PFSK-1 (cell line): ENCODE measurements around the gene SMARCA4.

ENCODE experiments used
- FOXP2 ChIP-seq: optimal IDR thresholded peaks from 2 replicates; pipeline ENCODE3; 2011; ENCODE audit warnings: borderline replicate concordance, control low read depth, inconsistent platforms; ENCODE audit not compliant: insufficient read depth; ENCODE audit errors: extremely low read length, extremely low read depth
- POLR2AphosphoS5 ChIP-seq: IDR thresholded peaks from 2 replicates; pipeline ENCODE4 v1.6.1; 2012; ENCODE audit warnings: low read depth, mild to moderate bottlenecking, control low read depth, low read length, moderate library complexity
- REST ChIP-seq, 2 experiments: IDR thresholded peaks; 2 replicates each; pipeline versions ENCODE4 v1.6.1 to v1.8.0; 2011 to 2012; ENCODE audit warnings: low read depth in 2 of 2, low read length in 2 of 2, control low read depth in 1 of 2, inconsistent platforms in 1 of 2, mild to moderate bottlenecking in 1 of 2, moderate library complexity in 1 of 2; ENCODE audit not compliant: insufficient read depth in 1 of 2
- SIN3A ChIP-seq: IDR thresholded peaks from 2 replicates; pipeline ENCODE4 v1.6.1; 2012; ENCODE audit warnings: mild to moderate bottlenecking, low read length, moderate library complexity, borderline replicate concordance; ENCODE audit not compliant: insufficient read depth
- TAF1 ChIP-seq: IDR thresholded peaks from 2 replicates; pipeline ENCODE4 v1.6.1; 2012; ENCODE audit warnings: low read length, control low read depth, borderline replicate concordance; ENCODE audit not compliant: insufficient read depth

Gene SMARCA4

DNA sequence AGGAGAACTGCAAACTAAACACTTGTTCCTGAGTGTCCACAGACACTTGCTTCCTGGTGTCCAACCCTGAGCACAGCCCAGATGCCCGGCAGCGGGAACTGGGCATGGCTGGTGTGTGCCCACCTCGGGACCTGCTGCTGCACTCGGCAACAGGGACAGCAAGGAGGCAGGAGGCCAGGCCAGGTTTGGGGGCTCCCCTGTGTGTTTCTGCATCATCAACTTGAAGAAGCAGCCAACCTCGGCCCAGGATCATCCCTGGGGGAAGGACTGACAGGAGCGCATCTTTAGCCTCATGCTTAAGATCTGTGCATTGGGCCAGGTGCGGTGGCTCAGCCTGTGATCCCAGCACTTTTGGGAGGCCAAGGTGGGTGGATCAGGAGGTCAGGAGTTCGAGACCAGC is 93.4 kb downstream of the SMARCA4 start:
- TF ChIP-seq FOXP2, result no peak
- TF ChIP-seq SIN3A, result no peak
- TF ChIP-seq TAF1, result no peak
- TF ChIP-seq POLR2AphosphoS5, result no peak

DNA sequence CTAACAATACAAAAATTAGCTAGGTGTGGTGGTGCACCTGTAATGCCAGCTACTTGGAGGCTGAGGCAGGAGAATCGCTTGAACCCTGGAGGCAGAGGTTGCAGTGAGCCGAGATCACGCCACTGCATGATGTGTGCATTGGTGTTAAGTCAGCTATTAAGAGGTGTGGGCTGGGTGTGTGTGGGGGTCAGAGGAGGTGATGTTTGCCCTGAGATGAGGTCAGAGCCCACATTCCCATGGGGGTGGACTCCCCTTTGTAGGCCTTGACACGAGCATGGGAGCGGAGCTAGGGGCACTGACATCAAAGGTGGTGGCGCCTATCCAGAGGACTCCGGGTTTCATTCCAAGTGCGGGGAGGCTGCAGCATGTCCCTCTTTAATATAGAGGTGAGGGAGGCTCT is 93.8 kb downstream of the SMARCA4 start:
- TF ChIP-seq REST (IDR thresholded peaks at IDR 0.05; ENCODE audit: insufficient read depth in 1 of 2, low read depth in 2 of 2, low read length in 2 of 2) (no peak), SIN3A (no peak), FOXP2 (no peak), POLR2AphosphoS5 (no peak), TAF1 (no peak)

DNA sequence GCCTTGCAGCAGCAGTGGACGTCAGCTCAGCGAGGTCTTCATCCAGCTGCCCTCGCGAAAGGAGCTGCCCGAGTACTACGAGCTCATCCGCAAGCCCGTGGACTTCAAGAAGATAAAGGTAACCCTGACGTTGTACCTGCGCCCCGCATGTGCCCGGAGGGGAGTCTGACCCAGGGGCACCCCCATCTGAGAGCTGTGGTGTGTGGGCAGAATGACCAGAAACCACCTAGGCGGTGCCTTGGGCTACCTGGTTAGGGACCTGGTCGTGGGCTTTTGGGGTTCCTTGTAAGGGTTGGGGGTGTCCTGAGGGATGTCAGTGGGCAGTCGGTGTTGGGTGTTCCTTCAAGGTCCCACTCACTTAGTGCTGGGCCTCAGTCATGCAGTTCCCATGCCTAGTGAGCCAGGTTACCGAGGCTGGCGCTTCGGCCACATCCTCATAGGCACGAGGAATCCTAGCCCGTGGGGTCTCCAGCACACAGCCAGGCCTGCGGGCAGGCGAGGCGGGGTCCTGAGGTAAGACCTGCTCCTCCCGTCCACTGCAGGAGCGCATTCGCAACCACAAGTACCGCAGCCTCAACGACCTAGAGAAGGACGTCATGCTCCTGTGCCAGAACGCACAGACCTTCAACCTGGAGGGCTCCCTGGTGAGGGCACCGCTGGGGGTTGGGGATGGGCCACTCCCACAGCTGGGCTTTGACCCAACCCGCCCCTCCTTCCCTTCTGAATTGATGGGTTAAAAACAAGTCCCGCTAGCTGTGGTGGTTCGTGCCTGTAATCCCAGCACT is 97.6 kb downstream of the SMARCA4 start:
- no peak for TF ChIP-seq TAF1
- no peak for TF ChIP-seq REST (IDR thresholded peaks at IDR 0.05; ENCODE audit: insufficient read depth in 1 of 2, low read depth in 2 of 2, low read length in 2 of 2)
- no peak for TF ChIP-seq POLR2AphosphoS5
- no peak for TF ChIP-seq SIN3A
- no peak for TF ChIP-seq FOXP2

DNA sequence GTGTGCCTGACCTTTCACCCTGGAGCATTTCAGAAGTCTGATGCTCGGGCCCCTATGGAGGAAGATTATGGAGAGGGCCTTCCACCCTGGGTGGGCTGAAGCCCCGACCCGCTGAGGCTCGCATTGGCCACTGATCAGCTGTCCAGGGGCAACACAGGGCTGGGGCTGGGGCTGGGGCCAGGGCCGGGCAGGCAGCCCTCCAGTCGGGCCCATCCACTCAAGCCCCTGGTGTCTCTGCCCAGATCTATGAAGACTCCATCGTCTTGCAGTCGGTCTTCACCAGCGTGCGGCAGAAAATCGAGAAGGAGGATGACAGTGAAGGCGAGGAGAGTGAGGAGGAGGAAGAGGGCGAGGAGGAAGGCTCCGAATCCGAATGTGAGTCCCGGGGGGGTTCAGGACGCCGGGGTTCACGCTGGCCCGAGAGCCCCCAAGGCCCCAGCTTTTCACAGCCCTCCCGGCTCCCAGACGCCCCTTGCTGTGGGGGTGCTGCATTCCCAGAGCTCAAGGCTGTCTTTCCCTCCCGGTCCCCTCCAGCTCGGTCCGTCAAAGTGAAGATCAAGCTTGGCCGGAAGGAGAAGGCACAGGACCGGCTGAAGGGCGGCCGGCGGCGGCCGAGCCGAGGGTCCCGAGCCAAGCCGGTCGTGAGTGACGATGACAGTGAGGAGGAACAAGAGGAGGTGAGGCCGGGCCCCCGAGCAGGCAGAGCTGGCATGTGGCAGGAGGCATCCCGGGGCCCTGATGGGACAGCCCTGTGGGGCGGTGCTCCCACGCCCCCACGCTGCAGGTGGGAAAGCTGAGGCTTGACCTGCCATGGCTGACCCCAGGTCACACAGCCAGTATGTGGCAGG is 98.9 kb downstream of the SMARCA4 start:
- TF ChIP-seq POLR2AphosphoS5, result no peak
- no peak for TF ChIP-seq REST (IDR thresholded peaks at IDR 0.05; ENCODE audit: insufficient read depth in 1 of 2, low read depth in 2 of 2, low read length in 2 of 2)
- no peak for TF ChIP-seq TAF1
- no peak for TF ChIP-seq SIN3A
- TF ChIP-seq FOXP2, result no peak

GRCh38 chr19:11061952-11062351 is 101.1 kb downstream of the SMARCA4 start:
- TF ChIP-seq SIN3A (no peak), POLR2AphosphoS5 (no peak), REST (IDR thresholded peaks at IDR 0.05; ENCODE audit: insufficient read depth in 1 of 2, low read depth in 2 of 2, low read length in 2 of 2) (no peak), TAF1 (no peak), FOXP2 (no peak)
